ENCODE data around the gene KCTD8.

- TF ChIP-seq TCF7 (CRISPR knock-in tag; IDR thresholded peaks at IDR 0.05; ENCODE audit: low read depth) = no peak
- TF ChIP-seq CTCF (IDR thresholded peaks at IDR 0.05) = no peak
- no peak for TF ChIP-seq JUN (CRISPR knock-in tag; IDR thresholded peaks at IDR 0.05)
- TF ChIP-seq E2F4 (CRISPR knock-in tag; IDR thresholded peaks at IDR 0.05; ENCODE audit: borderline replicate concordance, low read depth) = no peak
- TF ChIP-seq NR2C2 (CRISPR knock-in tag; IDR thresholded peaks at IDR 0.05) = no peak
- no peak for TF ChIP-seq USF2 (CRISPR knock-in tag; IDR thresholded peaks at IDR 0.05)
- TF ChIP-seq TEAD1 (CRISPR knock-in tag; IDR thresholded peaks at IDR 0.05) = no peak
- TF ChIP-seq ATF3 (CRISPR knock-in tag; conservative IDR thresholded peaks at IDR 0.05) = no peak
- TF ChIP-seq CREM (CRISPR knock-in tag; IDR thresholded peaks at IDR 0.05) = no peak
- no peak for TF ChIP-seq SP1 (CRISPR knock-in tag; conservative IDR thresholded peaks at IDR 0.05)
- TF ChIP-seq STAT6 (CRISPR knock-in tag; conservative IDR thresholded peaks at IDR 0.05; ENCODE audit: low read depth) = no peak
Measured at GRCh38 chr4:44462259-44462658, 13.7 kb upstream of the KCTD8 start.
